BLaER1 treated with 17β-estradiol and CSF1 and Interleukin-3, amounts not matched to agents 10 nM and 100 nM (cell line): ENCODE measurements around the gene CLIC4.
"Not testable (repeated sequence)": the region's sequence is repeated elsewhere in the genome, so short reads cannot be mapped to it uniquely, and the experiment has no call there.

Experiments used
- H3K27ac ChIP-seq, 11 experiments: shearing (Covaris generic); formaldehyde crosslinking; 2 replicates each; pipeline ENCODE4 v1.8.1; 2022
- H3K27me3 ChIP-seq, 11 experiments: shearing (Covaris generic); formaldehyde crosslinking; 2 replicates each; pipeline ENCODE4 v1.8.1; 2022
- H3K36me3 ChIP-seq, 11 experiments: shearing (Covaris generic); formaldehyde crosslinking; 2 replicates each; pipeline ENCODE4 v1.8.1; 2022
- H3K4me1 ChIP-seq, 10 experiments: shearing (Covaris generic); formaldehyde crosslinking; 2 replicates each; pipeline ENCODE4 v1.8.1; 2022
- H3K4me2 ChIP-seq, 11 experiments: shearing (Covaris generic); formaldehyde crosslinking; 2 replicates each; pipeline ENCODE4 v1.8.1; 2022
- H3K4me3 ChIP-seq, 10 experiments: shearing (Covaris generic); formaldehyde crosslinking; 2 replicates each; pipeline ENCODE4 v1.8.1; 2022
- H3K9ac ChIP-seq, 11 experiments: shearing (Covaris generic); formaldehyde crosslinking; 2 replicates each; pipeline ENCODE4 v1.8.1; 2022
- H3K9me3 ChIP-seq, 11 experiments: shearing (Covaris generic); formaldehyde crosslinking; replicated peaks in 1 of 11; 2 replicates each; pipeline ENCODE4 v1.8.1; 2022
- H4K20me1 ChIP-seq, 11 experiments: shearing (Covaris generic); formaldehyde crosslinking; 2 replicates each; pipeline ENCODE4 v1.8.1; 2022
- Cebpa-rat ChIP-seq, 11 experiments: shearing (Covaris generic); IDR thresholded peaks; 2 replicates each; pipeline ENCODE4 v1.8.1; 2022

Gene CLIC4

DNA sequence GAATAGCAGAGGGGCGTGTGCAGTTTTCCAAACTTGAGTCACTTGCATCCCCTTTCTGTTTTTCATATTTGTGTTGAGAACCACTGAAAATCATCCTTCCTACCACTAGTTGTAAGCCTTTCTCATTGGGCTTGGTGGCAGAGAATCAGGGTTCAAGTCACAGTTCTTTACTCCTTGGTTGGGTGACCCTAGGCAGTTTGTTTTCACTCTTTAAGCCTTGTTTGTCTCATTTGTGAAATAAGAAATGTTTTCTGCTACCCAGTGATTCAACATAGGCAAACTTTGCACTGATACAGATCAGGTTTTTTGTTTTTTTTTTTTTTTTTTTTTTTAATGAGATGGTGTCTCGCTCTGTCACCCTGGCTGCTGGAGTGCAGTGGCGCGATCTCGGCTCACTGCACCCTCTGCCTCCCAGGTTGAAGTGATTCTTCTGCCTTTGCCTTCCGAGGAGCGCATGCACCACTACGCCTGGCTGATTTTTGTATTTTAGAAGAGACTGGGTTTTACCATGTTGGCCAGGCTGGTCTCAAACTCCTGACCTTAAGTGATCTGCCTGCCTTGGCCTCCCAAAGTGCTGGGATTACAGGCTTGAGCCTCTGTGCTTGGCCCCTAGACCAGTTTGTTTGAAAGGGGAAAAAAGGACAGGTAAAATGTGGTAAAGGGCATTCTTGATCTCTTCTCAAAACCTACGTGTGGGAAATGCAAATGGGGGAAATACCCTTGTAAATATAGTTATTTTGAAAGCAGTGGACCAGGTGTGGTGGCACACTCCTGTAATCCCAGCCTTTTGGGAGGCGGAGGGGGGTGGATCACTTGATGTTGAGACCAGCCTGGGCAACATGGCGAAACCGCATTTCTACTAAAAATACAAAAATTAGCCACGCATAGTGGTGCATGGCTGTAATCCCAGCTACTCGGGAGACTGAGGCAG is 3.2 kb downstream of the CLIC4 start:
- Histone ChIP-seq H3K4me2 (peak overlapping the region; percentile 70 to 98 (median 85)), H3K4me3 (peak overlapping the region; percentile 79 to 100 (median 98); a peak in 16 of 20 replicates), H3K9ac (peak overlapping the region; percentile 37 to 98 (median 96); a peak in 19 of 22 replicates), H3K4me1 (peaks cover 45 to 77% (median 58%) of the 10 kb centered on the region in 10 experiments), H3K36me3 (peaks cover 0 to 38% (median 22%) of the 10 kb centered on the region in 11 experiments; a peak in 17 of 22 replicates), H3K9me3 (no peaks in the 10 kb centered on the region), H4K20me1 (peaks cover 59 to 74% (median 69%) of the 10 kb centered on the region in 11 experiments; a peak in 21 of 22 replicates), H3K27me3 (no peaks in the 10 kb centered on the region), H3K27ac (peak overlapping the region in 8 of 11 experiments; percentile 13 to 97 (median 38); a peak in 7 of 22 replicates)
- TF ChIP-seq Cebpa-rat (IDR thresholded peaks at IDR 0.05) = no peak

DNA sequence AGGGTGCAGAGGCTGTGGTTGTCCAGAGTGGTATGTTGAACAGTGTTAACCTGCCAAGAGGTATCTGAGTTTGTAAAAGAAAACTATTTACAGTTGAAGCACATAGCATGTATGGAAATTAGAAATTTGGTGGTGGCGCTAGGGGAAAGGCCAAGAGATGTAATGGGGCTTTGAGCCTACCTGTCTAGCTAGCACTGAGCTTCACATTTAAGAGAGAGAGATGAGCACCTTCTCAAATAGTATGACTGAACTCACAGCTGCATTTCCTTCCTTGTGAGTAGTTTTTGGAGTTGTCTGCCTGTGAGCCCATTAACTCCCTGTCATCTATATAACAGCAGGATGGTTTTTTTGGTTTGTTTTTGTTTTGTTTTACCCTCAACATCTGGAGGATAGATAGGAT is 4.0 kb downstream of the CLIC4 start:
- H3K9me3 ChIP-seq = peaks cover 0 to 3% (median 0%) of the 10 kb centered on the region in 11 experiments; a peak in 2 of 22 replicates
- TF ChIP-seq Cebpa-rat (IDR thresholded peaks at IDR 0.05) = no peak
- no peak overlapping the region; a peak in 1 of 22 replicates for H3K27ac ChIP-seq
- 0 out of 20 replicates have a peak overlapping the region, but pooled peaks of 2 of the 10 experiments have one; percentile 79 to 100 for H3K4me3 ChIP-seq
- peaks cover 37 to 77% (median 52%) of the 10 kb centered on the region in 10 experiments for H3K4me1 ChIP-seq
- peaks cover 67 to 82% (median 73%) of the 10 kb centered on the region in 11 experiments; a peak in 21 of 22 replicates for H4K20me1 ChIP-seq
- no peaks in the 10 kb centered on the region for H3K27me3 ChIP-seq
- H3K36me3 ChIP-seq = peaks cover 0 to 38% (median 22%) of the 10 kb centered on the region in 11 experiments; a peak in 17 of 22 replicates
- H3K9ac ChIP-seq = peak overlapping the region in 2 of 11 experiments; percentile 52 to 98; a peak in 2 of 22 replicates
- H3K4me2 ChIP-seq = peak overlapping the region; percentile 70 to 98 (median 85)

DNA sequence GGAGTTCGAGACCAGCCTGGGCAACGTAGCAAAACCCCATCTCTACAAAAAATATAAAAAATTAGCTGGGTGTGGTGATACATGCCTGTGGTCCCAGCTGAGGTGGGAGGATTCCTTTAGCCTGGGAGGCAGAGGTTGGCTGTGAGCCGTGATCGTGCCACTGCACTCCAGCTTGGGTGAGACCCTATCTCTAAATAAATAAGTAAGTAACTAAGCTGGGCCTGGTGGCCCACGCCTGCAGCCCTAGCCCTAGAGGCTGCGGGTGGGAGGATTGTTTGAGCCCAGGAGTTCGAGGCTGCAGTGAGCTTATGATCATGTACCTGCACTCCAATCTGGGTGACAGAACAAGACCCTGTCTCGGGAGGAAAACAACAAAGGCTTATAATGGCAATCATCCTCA is 4.6 kb downstream of the CLIC4 start:
- H3K27me3 ChIP-seq = no peaks in the 10 kb centered on the region
- H4K20me1 ChIP-seq = peaks cover 73 to 88% (median 78%) of the 10 kb centered on the region in 11 experiments; a peak in 21 of 22 replicates
- no peak overlapping the region; a peak in 1 of 22 replicates for H3K27ac ChIP-seq
- H3K4me1 ChIP-seq = peaks cover 32 to 77% (median 47%) of the 10 kb centered on the region in 10 experiments
- no peak for TF ChIP-seq Cebpa-rat (IDR thresholded peaks at IDR 0.05)
- peaks cover 0 to 38% (median 22%) of the 10 kb centered on the region in 11 experiments; a peak in 17 of 22 replicates for H3K36me3 ChIP-seq
- H3K9ac ChIP-seq = no peak overlapping the region
- H3K9me3 ChIP-seq = peaks cover 0 to 5% (median 0%) of the 10 kb centered on the region in 11 experiments; a peak in 2 of 22 replicates
- peak overlapping the region in 10 of 11 experiments; percentile 70 to 98 (median 84); a peak in 13 of 22 replicates for H3K4me2 ChIP-seq
- no peak overlapping the region for H3K4me3 ChIP-seq

DNA sequence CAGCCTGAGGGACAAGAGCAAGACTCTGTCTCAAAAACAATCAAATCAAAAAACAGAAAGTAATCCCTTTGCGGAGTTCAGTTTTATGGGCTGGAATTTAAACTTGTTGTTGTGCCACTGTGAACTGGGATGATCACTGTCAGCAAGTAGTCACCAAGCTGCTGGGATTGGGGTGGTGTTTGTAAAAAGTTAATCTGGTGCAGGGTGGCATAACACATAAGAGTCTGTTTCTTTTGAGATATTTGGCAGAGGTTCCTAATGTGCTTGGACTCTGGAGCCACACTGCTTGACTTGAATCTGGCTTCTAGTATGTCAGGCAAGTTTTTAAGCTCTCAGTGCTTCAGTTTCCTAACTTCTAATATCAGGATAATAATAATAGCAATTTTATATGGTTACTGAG is 6.6 kb downstream of the CLIC4 start:
- H3K9ac ChIP-seq = no peak overlapping the region
- H3K9me3 ChIP-seq = peaks cover 0 to 5% (median 0%) of the 10 kb centered on the region in 11 experiments; a peak in 2 of 22 replicates
- H3K36me3 ChIP-seq = peaks cover 0 to 44% (median 23%) of the 10 kb centered on the region in 11 experiments; a peak in 18 of 22 replicates
- no peak overlapping the region for H3K4me3 ChIP-seq
- no peak for TF ChIP-seq Cebpa-rat (IDR thresholded peaks at IDR 0.05)
- H3K27me3 ChIP-seq = no peaks in the 10 kb centered on the region
- H4K20me1 ChIP-seq = peaks cover 79 to 98% (median 94%) of the 10 kb centered on the region in 11 experiments; a peak in 21 of 22 replicates
- H3K4me1 ChIP-seq = peaks cover 29 to 76% (median 43%) of the 10 kb centered on the region in 10 experiments
- peak overlapping the region in 4 of 11 experiments; percentile 4 to 22 (median 20); a peak in 2 of 22 replicates for H3K4me2 ChIP-seq
- H3K27ac ChIP-seq = no peak overlapping the region

DNA sequence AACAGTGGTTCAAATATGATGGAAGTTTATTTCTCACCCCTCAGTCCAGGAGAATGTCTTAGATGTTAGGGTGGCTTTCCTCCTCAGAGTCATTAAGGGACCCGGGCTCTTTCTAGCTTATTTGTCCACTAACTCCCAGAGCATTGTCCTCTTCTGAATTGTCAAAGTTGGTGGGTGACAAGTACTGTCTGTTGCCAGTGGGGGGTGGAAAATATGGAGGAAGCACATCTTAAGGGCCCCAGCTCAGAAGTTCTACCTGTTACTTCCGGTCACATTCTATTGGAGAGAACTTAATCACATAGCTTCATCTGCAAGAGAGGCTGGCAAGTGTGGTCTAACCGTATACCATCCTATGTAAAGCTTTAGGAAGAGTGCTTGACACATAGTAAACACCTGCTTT is 7.1 kb downstream of the CLIC4 start:
- Histone ChIP-seq H3K27me3 (no peaks in the 10 kb centered on the region), H3K4me2 (peak overlapping the region in 3 of 11 experiments; percentile 13 to 22 (median 21); a peak in 3 of 22 replicates), H3K36me3 (peaks cover 0 to 48% (median 28%) of the 10 kb centered on the region in 11 experiments; a peak in 20 of 22 replicates), H3K4me1 (peaks cover 24 to 71% (median 38%) of the 10 kb centered on the region in 10 experiments), H4K20me1 (peaks cover 79 to 100% (median 95%) of the 10 kb centered on the region in 11 experiments; a peak in 21 of 22 replicates), H3K27ac (no peak overlapping the region), H3K9me3 (peaks cover 0 to 9% (median 0%) of the 10 kb centered on the region in 11 experiments; a peak in 2 of 22 replicates), H3K4me3 (no peak overlapping the region), H3K9ac (no peak overlapping the region)
- TF ChIP-seq Cebpa-rat (IDR thresholded peaks at IDR 0.05) = no peak

DNA sequence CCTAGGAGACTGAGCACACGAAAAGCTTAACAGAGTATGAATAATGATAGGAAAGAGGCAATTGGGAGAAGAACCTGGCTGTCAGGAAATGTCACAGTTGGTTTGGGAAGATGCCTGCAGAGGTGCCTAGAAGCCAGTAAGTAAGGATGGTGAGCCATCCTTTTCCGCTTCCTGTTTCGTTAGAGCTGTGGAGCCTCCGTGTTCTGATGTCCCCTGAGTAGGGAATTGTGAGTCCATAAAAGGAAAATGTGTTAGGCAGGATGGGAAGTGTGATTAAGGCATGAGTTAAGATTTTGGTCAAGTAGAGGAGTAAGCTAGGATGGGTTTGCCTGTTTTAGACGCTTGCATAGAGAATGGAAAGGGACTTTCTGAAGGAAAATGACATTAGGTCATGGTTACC is 9.0 kb downstream of the CLIC4 start:
- Histone ChIP-seq H3K36me3 (peaks cover 0 to 64% (median 39%) of the 10 kb centered on the region in 11 experiments; a peak in 20 of 22 replicates), H3K4me2 (peak overlapping the region in 3 of 11 experiments; percentile 6 to 29 (median 25); a peak in 3 of 22 replicates), H3K9ac (no peak overlapping the region), H3K27ac (no peak overlapping the region), H4K20me1 (peaks cover 73 to 100% (median 93%) of the 10 kb centered on the region in 11 experiments; a peak in 21 of 22 replicates), H3K4me3 (no peak overlapping the region), H3K27me3 (no peaks in the 10 kb centered on the region), H3K4me1 (peaks cover 5 to 59% (median 21%) of the 10 kb centered on the region in 10 experiments), H3K9me3 (peaks cover 0 to 9% (median 0%) of the 10 kb centered on the region in 11 experiments; a peak in 2 of 22 replicates)
- no peak for TF ChIP-seq Cebpa-rat (IDR thresholded peaks at IDR 0.05)

DNA sequence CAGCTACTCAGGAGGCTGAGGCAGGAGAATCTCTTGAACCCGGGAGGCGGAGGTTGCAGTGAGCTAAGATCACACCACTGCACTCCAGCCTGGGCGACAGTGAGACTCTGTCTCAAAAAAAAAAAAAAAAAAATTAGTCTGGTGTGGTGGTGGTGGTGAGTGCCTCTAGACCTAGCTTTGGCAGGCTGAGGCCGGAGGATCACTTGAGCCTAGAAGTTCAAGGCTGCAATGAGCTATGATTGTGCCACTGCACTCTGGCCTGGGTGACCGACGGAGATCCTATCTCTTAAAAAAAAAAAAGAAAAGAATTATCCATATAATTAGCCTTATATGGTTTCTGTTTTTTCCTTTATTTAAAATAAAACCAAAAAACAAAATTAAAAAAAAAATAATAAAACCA is 10.1 kb downstream of the CLIC4 start:
- not testable (repeated sequence) for H3K4me3 ChIP-seq, H3K9ac ChIP-seq, H3K27me3 ChIP-seq, H3K4me2 ChIP-seq, H3K27ac ChIP-seq
- Histone ChIP-seq H3K36me3 (peaks cover 5 to 67% (median 37%) of the 10 kb centered on the region in 11 experiments; a peak in 21 of 22 replicates), H4K20me1 (peaks cover 70 to 100% (median 86%) of the 10 kb centered on the region in 11 experiments; a peak in 21 of 22 replicates), H3K4me1 (peaks cover 0 to 58% (median 11%) of the 10 kb centered on the region in 10 experiments; a peak in 11 of 20 replicates), H3K9me3 (peaks cover 0 to 13% (median 0%) of the 10 kb centered on the region in 11 experiments; a peak in 5 of 22 replicates)

DNA sequence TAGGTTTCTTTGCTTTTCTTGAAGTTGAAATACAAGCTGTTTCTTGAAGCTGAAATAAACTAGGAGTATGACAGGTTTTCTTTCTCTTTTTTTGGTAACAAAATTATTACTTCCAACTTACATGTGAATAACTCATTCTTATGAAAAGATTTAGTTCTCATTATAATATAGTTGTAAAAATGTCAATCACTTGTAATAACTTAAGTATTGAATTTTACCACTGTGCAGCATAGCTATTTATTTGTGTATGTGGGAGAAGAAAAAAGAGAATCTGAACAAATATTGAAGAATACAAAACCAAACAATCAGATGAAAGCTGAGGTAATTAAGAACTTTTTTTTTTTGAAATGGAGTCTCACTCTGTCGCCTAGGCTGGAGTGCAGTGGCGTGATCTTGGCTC is 11.1 kb downstream of the CLIC4 start:
- Histone ChIP-seq H3K36me3 (peaks cover 4 to 57% (median 28%) of the 10 kb centered on the region in 11 experiments; a peak in 19 of 22 replicates), H3K4me2 (no peak overlapping the region), H3K9ac (no peak overlapping the region), H3K4me1 (peaks cover 0 to 56% (median 7%) of the 10 kb centered on the region in 10 experiments; a peak in 11 of 20 replicates), H3K9me3 (peaks cover 0 to 14% (median 0%) of the 10 kb centered on the region in 11 experiments; a peak in 5 of 22 replicates), H3K27me3 (no peaks in the 10 kb centered on the region), H3K4me3 (no peak overlapping the region), H3K27ac (no peak overlapping the region), H4K20me1 (peaks cover 63 to 100% (median 86%) of the 10 kb centered on the region in 11 experiments; a peak in 21 of 22 replicates)
- TF ChIP-seq Cebpa-rat (IDR thresholded peaks at IDR 0.05) = no peak
